Measurements from ENCODE around the gene PCYT1B.

DNA sequence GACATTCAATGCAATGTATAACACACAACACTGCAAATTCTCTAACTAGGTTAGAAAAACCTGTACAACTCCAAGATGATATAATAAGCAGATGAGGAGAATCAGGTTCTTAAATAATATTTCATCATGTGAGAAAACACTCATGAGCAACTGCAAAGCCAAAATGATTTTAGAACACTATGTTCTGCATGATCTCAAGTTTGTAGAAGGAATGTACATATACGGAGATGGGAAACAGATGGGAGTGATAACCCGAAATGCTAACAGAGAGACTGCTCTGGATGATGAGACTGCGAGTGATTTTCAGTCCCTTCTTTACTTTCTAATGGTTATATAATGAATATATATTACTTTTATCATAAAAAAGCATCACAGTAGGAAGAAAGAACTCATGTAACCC, 80.9 kb downstream of the PCYT1B start:
- TF ChIP-seq EZH2 (IDR thresholded peaks at IDR 0.05; ENCODE audit: insufficient read depth, poor library complexity, severe bottlenecking) (no peak), EZH2phosphoT487 (IDR thresholded peaks at IDR 0.05; ENCODE audit: insufficient read depth, low read depth) (no peak)

Data from GM23248 (cell line).